Measurements from ENCODE around the gene GMIP.

GRCh38 chr19:19584356-19584755, 59.1 kb downstream of the GMIP start:
- no peak for TF ChIP-seq SMC3 (IDR thresholded peaks at IDR 0.05; ENCODE audit: low read depth, low read length)
- no peak for TF ChIP-seq POLR2AphosphoS5 (IDR thresholded peaks at IDR 0.05; ENCODE audit: low read depth, low read length)
- no peak for TF ChIP-seq SIN3A (IDR thresholded peaks at IDR 0.05; ENCODE audit: borderline replicate concordance, low read depth, low read length)
- TF ChIP-seq TCF12 (IDR thresholded peaks at IDR 0.05) = no peak
- TF ChIP-seq RAD21 (IDR thresholded peaks at IDR 0.05; ENCODE audit: low read length) = no peak
- TF ChIP-seq USF2 (IDR thresholded peaks at IDR 0.05; ENCODE audit: borderline replicate concordance, low read depth, low read length) = no peak
- no peak for TF ChIP-seq CTCF (IDR thresholded peaks at IDR 0.05)
- TF ChIP-seq ELF1 (IDR thresholded peaks at IDR 0.05) = no peak

All from SK-N-SH (cell line).